WTC11 (cell line): ENCODE data around the gene LCT.

Source experiments
- NFATC4 ChIP-seq: fragments of 250-450 bp; sonication (Bioruptor Pico); IDR thresholded peaks from 2 replicates; pipeline ENCODE4 v1.9.0; 2021; ENCODE audit warnings: mild to moderate bottlenecking
- NFE2L1 ChIP-seq: sonication (generic); formaldehyde crosslinking; IDR thresholded peaks from 2 replicates; pipeline ENCODE4 v1.8.1; 2023; ENCODE audit warnings: missing genetic modification reagents
- ZNF138 ChIP-seq: sonication (generic); formaldehyde crosslinking; conservative IDR thresholded peaks from 2 replicates; pipeline ENCODE4 v1.8.1; 2022; ENCODE audit warnings: mild to moderate bottlenecking, moderate library complexity, missing genetic modification reagents
- TF ChIP-seq, protein P1 (sequence below): fragments of 200-600 bp; IDR thresholded peaks from 2 replicates; pipeline ENCODE4 v1.8.0; 2022; ENCODE audit warnings: antibody characterized with exemption
- TF ChIP-seq, protein P2 (sequence below): sonication (generic); formaldehyde crosslinking; IDR thresholded peaks from 2 replicates; pipeline ENCODE4 v1.8.1; 2023; ENCODE audit warnings: mild to moderate bottlenecking, missing genetic modification reagents, moderate library complexity

GRCh38 chr2:135773319-135773718 lies 63.7 kb downstream of the LCT start:
- TF ChIP-seq, protein P1, sequence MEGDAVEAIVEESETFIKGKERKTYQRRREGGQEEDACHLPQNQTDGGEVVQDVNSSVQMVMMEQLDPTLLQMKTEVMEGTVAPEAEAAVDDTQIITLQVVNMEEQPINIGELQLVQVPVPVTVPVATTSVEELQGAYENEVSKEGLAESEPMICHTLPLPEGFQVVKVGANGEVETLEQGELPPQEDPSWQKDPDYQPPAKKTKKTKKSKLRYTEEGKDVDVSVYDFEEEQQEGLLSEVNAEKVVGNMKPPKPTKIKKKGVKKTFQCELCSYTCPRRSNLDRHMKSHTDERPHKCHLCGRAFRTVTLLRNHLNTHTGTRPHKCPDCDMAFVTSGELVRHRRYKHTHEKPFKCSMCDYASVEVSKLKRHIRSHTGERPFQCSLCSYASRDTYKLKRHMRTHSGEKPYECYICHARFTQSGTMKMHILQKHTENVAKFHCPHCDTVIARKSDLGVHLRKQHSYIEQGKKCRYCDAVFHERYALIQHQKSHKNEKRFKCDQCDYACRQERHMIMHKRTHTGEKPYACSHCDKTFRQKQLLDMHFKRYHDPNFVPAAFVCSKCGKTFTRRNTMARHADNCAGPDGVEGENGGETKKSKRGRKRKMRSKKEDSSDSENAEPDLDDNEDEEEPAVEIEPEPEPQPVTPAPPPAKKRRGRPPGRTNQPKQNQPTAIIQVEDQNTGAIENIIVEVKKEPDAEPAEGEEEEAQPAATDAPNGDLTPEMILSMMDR: no peak
- TF ChIP-seq NFATC4 (CRISPR knock-in tag) (no peak), ZNF138 (no peak), NFE2L1 (no peak)
- TF ChIP-seq, protein P2, sequence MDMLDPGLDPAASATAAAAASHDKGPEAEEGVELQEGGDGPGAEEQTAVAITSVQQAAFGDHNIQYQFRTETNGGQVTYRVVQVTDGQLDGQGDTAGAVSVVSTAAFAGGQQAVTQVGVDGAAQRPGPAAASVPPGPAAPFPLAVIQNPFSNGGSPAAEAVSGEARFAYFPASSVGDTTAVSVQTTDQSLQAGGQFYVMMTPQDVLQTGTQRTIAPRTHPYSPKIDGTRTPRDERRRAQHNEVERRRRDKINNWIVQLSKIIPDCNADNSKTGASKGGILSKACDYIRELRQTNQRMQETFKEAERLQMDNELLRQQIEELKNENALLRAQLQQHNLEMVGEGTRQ (CRISPR knock-in tag): no peak
